BE2C (cell line): Measurements from ENCODE around the gene ARSI.

Source experiments
- DNase-seq: peaks from one replicate; pipeline ENCODE4 v3.0.0-alpha.2; 2020
- H3K27me3 ChIP-seq: fragments of 250-450 bp; sonication (Bioruptor Pico); 2 replicates; pipeline ENCODE4 v1.5.1; 2020; ENCODE audit warnings: mild to moderate bottlenecking
- H3K36me3 ChIP-seq: fragments of 250-450 bp; sonication (Bioruptor Pico); 2 replicates; pipeline ENCODE4 v1.5.1; 2020; ENCODE audit warnings: mild to moderate bottlenecking
- H3K4me1 ChIP-seq: fragments of 250-450 bp; sonication (Bioruptor Pico); 2 replicates; pipeline ENCODE4 v1.5.1; 2020
- H3K4me3 ChIP-seq: 2 replicates; pipeline ENCODE4 v1.5.1; 2011; ENCODE audit warnings: low read depth, low read length
- H3K9me3 ChIP-seq: fragments of 250-450 bp; sonication (Bioruptor Pico); 2 replicates; pipeline ENCODE4 v1.5.1; 2020
- TF ChIP-seq, protein P1 (sequence below): IDR thresholded peaks from 2 replicates; pipeline ENCODE4 v1.5.1; 2012; ENCODE audit warnings: mild to moderate bottlenecking, low read depth, low read length

The ARSI gene

DNA sequence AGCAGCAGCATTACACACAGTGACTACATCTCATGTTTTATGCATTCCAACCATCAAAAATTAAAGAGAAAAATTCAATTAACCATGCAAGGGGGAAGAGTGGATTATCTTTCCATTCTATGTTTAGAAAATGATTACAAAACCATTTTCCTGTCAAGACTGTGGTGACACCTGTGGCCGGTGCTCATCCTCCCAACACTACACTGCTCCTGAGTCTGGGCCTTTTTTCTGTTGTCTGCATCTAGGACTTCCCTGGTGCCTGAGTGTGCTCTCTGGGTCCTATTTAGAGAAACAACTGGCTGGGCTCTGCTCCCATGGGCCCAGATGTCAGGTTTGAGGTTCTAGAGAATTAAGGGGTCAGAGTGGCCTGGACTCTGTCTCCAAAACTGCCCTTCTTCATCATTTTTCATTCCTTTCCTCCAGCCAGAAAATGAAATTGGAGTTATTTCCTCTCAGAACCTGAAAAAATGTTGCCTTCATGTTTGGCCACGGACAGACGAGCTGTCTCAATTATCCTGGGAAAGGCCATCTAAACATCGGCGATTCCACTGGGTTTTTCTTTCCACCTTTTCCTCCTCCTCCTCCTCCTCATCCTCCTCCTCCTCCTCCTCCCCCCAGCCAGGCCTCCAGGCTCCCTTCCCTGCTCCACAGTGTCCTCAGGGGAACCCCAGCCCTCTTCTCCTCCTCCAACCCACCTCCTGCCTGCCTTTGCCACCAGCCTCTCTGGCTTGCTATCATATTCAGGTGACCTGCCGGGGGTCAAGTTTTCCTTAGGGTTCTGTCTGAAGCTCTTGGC lies 11.4 kb upstream of the ARSI start:
- Histone ChIP-seq H3K4me1 (peaks cover 40% of the 10 kb centered on the region), H3K36me3 (no peaks in the 10 kb centered on the region), H3K9me3 (no peaks in the 10 kb centered on the region), H3K27me3 (no peaks in the 10 kb centered on the region), H3K4me3 (no peak overlapping the region)
- TF ChIP-seq, protein P1, sequence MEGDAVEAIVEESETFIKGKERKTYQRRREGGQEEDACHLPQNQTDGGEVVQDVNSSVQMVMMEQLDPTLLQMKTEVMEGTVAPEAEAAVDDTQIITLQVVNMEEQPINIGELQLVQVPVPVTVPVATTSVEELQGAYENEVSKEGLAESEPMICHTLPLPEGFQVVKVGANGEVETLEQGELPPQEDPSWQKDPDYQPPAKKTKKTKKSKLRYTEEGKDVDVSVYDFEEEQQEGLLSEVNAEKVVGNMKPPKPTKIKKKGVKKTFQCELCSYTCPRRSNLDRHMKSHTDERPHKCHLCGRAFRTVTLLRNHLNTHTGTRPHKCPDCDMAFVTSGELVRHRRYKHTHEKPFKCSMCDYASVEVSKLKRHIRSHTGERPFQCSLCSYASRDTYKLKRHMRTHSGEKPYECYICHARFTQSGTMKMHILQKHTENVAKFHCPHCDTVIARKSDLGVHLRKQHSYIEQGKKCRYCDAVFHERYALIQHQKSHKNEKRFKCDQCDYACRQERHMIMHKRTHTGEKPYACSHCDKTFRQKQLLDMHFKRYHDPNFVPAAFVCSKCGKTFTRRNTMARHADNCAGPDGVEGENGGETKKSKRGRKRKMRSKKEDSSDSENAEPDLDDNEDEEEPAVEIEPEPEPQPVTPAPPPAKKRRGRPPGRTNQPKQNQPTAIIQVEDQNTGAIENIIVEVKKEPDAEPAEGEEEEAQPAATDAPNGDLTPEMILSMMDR, result no peak
- DNase-seq, result no peak

DNA sequence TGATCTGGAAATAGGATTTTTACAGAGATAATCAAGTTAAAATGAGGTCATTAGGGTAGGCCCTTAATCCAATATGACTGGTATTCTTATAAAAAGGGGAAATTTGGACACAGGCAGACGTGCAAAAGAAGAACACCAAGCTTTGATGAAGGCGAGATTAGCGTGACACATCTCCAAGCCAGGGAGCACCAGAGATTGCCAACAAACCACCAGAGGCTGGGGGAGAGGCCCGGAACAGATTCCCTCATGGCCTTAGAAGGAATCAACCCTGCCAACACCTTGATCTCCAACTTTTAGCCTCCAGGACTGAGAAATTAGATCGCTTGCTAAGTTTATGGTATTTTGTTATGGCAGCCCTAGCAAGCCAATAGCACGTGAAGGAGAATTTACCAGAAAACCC lies 10.8 kb upstream of the ARSI start:
- H3K27me3 ChIP-seq, result no peaks in the 10 kb centered on the region
- no peaks in the 10 kb centered on the region for H3K9me3 ChIP-seq
- no peak for DNase-seq
- H3K36me3 ChIP-seq, result no peaks in the 10 kb centered on the region
- H3K4me1 ChIP-seq, result peaks cover 35% of the 10 kb centered on the region
- TF ChIP-seq, protein P1, result no peak
- no peak overlapping the region for H3K4me3 ChIP-seq

DNA sequence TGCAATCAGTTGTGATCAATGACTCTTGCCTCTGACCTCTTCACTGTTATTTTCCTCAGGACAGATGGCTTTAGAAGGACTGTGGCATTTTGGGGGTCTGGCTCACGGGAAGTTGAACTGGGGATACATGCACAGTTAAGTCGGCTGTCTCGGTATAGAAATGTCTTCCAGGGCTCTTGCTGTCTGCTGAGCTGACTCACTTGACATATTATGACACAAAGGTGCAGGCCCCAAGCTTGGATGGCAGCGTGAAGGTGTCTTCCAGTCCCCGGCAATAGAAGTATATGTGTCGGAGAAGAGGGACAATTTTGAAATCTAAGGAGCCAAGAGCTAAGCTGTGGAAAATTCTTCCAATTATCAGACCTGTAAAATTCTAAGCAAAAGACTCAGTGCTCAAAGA lies 9.8 kb upstream of the ARSI start:
- Histone ChIP-seq H3K27me3 (no peaks in the 10 kb centered on the region), H3K4me3 (no peak overlapping the region), H3K4me1 (peaks cover 25% of the 10 kb centered on the region), H3K9me3 (no peaks in the 10 kb centered on the region), H3K36me3 (no peaks in the 10 kb centered on the region)
- TF ChIP-seq, protein P1, result no peak
- no peak for DNase-seq

DNA sequence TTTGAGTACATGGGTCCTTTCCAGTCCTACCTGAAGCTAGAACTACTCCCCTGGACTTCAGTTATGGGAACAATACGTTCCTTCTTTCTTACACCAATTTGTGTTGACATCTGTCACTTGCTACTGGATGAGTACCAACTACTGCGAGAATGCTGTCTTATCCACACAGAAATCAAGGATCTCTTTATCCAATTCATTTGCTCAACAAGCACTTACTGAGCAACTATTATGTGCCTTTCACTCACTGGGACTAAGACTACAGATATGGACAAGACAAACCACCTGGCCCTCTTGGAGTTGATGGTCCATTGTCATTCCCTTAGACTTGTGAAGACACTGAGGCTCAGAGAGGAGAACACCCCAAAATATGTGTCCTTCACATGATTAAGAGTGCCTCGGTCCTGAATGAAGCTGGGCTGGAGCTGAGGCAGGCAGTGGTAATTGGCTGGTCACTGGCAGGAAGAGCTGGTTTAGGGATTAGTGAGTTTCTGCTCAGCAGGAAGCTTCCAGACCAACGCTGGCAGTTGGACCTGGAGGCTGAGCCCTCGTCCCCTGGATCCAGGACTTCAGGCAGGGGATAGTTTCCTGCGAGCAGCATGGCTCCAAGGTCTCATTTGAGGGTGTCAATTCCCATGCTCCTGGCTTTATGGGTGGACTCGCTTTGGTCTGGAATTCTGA lies 8.4 kb upstream of the ARSI start:
- TF ChIP-seq, protein P1, result no peak
- no peaks in the 10 kb centered on the region for H3K27me3 ChIP-seq
- no peaks in the 10 kb centered on the region for H3K36me3 ChIP-seq
- peaks cover 18% of the 10 kb centered on the region for H3K4me1 ChIP-seq
- H3K9me3 ChIP-seq, result no peaks in the 10 kb centered on the region
- H3K4me3 ChIP-seq, result no peak overlapping the region
- no peak for DNase-seq

DNA sequence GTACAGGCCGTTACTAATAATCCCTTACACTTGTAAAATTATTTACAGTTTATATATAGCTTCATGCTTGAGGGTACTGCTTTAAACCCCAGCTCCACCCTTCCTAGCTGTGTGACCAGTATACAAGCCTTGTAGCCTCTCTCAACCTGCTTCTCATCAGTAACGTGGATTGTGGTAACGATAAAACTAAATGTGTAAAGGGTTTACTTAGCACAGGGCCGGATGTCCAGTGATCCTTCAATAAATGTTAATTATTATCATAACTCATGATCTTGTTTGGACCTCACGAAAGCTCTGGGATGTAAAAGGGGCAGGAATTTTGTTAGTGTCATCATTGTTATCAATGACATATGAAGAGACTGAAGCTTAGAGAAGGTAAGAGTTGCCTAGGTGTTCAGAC lies 7.5 kb upstream of the ARSI start:
- no peak for DNase-seq
- Histone ChIP-seq H3K4me3 (no peak overlapping the region), H3K27me3 (no peaks in the 10 kb centered on the region), H3K4me1 (peaks cover 18% of the 10 kb centered on the region), H3K36me3 (no peaks in the 10 kb centered on the region), H3K9me3 (no peaks in the 10 kb centered on the region)
- TF ChIP-seq, protein P1, result no peak

DNA sequence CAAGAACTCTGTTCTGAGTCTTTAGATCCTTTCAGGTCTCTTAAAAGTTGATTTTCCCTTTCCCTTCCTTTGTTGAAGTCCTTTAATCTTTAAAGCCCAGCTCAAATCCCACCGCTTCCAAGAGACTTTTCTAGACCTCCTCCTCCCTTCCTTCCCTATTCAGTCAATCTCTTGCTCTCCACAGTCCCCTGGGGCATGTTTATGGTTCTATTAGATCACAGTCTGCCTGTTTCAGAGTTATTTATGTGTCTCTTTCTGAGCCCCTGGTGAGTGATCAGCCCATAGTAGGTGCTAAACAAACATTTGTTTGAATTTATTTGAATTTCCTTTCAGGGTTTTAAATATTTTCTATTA lies 7.2 kb upstream of the ARSI start:
- Histone ChIP-seq H3K9me3 (no peaks in the 10 kb centered on the region), H3K4me3 (no peak overlapping the region), H3K36me3 (no peaks in the 10 kb centered on the region), H3K27me3 (no peaks in the 10 kb centered on the region), H3K4me1 (peaks cover 18% of the 10 kb centered on the region)
- TF ChIP-seq, protein P1, result no peak
- DNase-seq, result no peak
